BE2C (cell line): ENCODE data around the gene PRRT1B.

Experiments
- DNase-seq: peaks from one replicate; pipeline ENCODE4 v3.0.0-alpha.2; 2020
- H3K27me3 ChIP-seq: fragments of 250-450 bp; sonication (Bioruptor Pico); 2 replicates; pipeline ENCODE4 v1.5.1; 2020; ENCODE audit warnings: mild to moderate bottlenecking
- H3K36me3 ChIP-seq: fragments of 250-450 bp; sonication (Bioruptor Pico); 2 replicates; pipeline ENCODE4 v1.5.1; 2020; ENCODE audit warnings: mild to moderate bottlenecking
- H3K4me1 ChIP-seq: fragments of 250-450 bp; sonication (Bioruptor Pico); 2 replicates; pipeline ENCODE4 v1.5.1; 2020
- H3K4me3 ChIP-seq: 2 replicates; pipeline ENCODE4 v1.5.1; 2011; ENCODE audit warnings: low read depth, low read length
- H3K9me3 ChIP-seq: fragments of 250-450 bp; sonication (Bioruptor Pico); 2 replicates; pipeline ENCODE4 v1.5.1; 2020
- TF ChIP-seq, protein P1 (sequence below): IDR thresholded peaks from 2 replicates; pipeline ENCODE4 v1.5.1; 2012; ENCODE audit warnings: mild to moderate bottlenecking, low read depth, low read length

Gene PRRT1B

DNA sequence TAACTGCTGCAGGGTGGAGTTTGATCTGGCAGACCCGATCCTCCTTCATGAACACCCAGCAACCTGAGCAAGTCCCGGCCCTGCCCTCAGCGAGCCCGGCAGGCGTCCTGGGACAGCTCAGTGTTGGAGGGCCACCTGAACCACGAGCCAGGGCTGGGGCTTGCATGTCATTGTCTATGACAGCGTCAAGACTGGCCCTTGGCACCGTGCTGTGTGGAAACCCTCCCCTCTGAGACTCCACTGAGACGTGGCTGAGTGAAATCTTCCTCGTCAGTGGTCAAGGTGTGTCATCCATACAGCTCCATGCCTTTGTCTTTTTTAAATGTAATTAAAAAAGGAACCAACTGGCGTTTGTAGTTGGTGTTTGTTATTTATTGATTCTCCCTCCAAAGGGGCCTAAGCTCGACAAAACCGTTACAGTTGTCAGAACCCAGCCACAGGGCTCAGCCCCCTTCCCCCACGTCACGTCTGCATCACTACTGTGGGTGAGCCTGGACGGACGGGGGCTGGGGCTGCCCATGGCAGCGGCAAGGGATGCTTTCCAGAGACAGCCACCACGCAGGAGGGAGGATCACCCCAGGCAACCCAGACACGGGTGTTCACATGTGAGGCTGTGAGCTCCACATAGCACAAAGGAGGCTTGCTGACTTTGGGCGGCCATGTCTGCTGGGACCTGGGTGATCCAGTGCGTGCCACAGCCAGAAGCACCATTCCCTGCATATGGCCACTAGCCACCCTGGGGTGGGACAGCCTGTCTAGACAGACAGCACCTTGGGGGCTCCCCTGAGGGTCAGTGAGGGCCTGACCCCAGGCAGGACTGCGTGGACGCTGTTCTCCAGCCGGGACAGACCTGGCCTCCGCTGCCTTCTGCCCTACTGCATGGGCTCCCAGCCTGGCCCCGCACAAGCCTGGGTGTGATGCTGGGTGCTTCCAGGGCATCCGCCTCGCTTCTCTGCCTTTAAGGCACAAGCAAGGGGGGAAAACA lies 21.6 kb upstream of the PRRT1B start:
- Histone ChIP-seq H3K9me3 (no peaks in the 10 kb centered on the region), H3K4me3 (no peak overlapping the region), H3K36me3 (peaks cover 56% of the 10 kb centered on the region), H3K4me1 (no peaks in the 10 kb centered on the region), H3K27me3 (no peaks in the 10 kb centered on the region)
- TF ChIP-seq, protein P1, sequence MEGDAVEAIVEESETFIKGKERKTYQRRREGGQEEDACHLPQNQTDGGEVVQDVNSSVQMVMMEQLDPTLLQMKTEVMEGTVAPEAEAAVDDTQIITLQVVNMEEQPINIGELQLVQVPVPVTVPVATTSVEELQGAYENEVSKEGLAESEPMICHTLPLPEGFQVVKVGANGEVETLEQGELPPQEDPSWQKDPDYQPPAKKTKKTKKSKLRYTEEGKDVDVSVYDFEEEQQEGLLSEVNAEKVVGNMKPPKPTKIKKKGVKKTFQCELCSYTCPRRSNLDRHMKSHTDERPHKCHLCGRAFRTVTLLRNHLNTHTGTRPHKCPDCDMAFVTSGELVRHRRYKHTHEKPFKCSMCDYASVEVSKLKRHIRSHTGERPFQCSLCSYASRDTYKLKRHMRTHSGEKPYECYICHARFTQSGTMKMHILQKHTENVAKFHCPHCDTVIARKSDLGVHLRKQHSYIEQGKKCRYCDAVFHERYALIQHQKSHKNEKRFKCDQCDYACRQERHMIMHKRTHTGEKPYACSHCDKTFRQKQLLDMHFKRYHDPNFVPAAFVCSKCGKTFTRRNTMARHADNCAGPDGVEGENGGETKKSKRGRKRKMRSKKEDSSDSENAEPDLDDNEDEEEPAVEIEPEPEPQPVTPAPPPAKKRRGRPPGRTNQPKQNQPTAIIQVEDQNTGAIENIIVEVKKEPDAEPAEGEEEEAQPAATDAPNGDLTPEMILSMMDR: no peak
- DNase-seq: no peak

DNA sequence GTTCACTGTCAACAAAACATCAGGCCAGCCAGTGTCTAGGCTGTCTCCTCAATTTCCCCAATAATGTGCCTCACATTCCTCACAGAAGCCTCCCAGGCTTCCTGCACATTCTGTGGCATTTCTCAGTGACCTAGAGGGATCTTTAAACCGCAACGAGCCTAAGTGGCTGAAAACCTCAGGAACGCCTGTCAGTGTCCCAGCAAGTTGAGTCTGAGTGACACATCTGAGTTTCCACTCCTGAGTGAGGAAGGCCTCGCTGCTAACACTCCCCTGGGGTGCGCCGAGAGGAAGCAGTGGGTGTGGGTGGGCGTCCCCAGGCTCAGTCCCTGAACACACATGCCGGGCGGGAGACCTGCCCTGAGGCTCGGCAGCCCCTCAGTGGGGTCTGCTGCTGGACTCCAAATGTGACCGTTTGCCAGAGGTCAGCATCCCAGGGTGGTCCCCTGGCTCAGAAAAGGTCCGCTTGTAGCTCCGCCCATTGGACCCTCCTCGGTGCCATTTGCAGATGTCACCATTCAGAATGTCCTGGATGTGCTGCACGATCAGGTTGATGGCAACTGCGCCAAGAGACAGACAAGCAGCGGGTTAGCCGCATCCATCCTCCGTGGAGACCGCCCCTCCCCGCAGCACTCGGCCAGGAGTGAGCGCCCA lies 20.5 kb upstream of the PRRT1B start:
- H3K27me3 ChIP-seq: no peaks in the 10 kb centered on the region
- no peak for DNase-seq
- H3K9me3 ChIP-seq: no peaks in the 10 kb centered on the region
- no peaks in the 10 kb centered on the region for H3K4me1 ChIP-seq
- H3K4me3 ChIP-seq: no peak overlapping the region
- TF ChIP-seq, protein P1: no peak
- peaks cover 55% of the 10 kb centered on the region for H3K36me3 ChIP-seq

DNA sequence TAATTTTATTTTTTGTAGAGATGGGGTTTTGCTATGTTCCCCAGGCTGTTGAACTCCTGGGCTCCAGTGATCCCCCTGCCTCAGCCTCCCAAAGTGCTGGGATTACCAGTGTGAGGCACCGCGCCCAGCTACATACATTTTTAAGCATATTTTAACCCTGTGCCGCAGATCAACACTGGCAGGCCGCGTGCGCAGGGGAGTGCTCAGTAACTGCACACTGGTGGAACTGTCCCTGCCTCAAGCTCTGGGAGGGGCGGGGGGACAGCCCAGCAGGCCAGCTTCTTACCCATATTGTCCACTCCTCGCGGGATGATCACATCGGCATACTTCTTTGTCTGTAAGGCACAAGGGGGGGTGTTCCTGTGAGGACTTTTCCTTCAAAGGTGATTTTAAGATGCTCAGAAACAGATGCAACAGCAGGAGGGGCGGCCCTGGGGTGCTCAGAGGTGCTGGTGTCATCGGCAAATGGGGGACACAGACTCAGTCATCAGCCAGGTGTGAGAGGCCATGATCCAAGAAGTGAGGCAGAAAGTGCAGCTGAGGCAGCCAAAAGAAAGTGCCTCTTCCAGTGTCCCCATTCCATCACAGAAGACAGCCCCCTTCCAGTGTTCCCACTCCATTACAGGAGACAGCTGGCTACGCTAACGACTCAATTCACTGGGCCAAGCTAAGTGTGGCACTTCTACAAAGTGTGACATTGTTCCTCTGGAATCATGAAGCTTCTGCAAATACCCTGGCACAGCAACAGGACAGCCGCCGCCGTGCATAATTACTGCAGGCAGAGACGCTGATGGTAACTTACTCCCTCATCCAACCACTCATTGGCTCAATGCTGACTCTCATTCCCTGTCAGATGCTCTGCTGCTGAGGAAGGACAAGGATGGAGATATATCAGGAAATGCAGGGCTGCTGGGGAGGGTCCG lies 19.4 kb upstream of the PRRT1B start:
- no peak overlapping the region for H3K4me3 ChIP-seq
- no peak for DNase-seq
- peaks cover 44% of the 10 kb centered on the region for H3K36me3 ChIP-seq
- H3K4me1 ChIP-seq: no peaks in the 10 kb centered on the region
- TF ChIP-seq, protein P1: no peak
- no peaks in the 10 kb centered on the region for H3K27me3 ChIP-seq
- H3K9me3 ChIP-seq: no peaks in the 10 kb centered on the region

DNA sequence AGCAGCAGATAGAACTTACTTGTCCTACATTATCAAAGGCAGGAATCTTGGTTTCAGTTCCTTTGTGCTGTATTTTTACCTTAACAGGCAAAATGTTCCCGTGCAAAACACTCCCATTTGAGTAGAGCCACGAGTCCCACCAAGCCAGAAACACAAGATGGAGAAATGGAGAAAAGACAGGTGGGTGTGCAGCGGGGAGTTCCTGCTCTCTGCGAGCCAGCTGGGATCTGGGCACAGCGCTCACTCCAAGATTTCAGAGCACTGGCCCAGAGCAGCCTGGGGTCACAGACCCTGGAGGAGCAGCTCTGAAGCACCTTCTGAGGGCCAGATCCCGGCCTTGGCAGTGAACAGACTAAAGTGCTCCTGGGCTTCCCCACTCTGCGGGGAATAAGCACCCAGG lies 17.1 kb upstream of the PRRT1B start:
- no peaks in the 10 kb centered on the region for H3K27me3 ChIP-seq
- TF ChIP-seq, protein P1: no peak
- H3K9me3 ChIP-seq: no peaks in the 10 kb centered on the region
- no peaks in the 10 kb centered on the region for H3K4me1 ChIP-seq
- DNase-seq: no peak
- H3K36me3 ChIP-seq: peaks cover 38% of the 10 kb centered on the region
- no peak overlapping the region for H3K4me3 ChIP-seq

DNA sequence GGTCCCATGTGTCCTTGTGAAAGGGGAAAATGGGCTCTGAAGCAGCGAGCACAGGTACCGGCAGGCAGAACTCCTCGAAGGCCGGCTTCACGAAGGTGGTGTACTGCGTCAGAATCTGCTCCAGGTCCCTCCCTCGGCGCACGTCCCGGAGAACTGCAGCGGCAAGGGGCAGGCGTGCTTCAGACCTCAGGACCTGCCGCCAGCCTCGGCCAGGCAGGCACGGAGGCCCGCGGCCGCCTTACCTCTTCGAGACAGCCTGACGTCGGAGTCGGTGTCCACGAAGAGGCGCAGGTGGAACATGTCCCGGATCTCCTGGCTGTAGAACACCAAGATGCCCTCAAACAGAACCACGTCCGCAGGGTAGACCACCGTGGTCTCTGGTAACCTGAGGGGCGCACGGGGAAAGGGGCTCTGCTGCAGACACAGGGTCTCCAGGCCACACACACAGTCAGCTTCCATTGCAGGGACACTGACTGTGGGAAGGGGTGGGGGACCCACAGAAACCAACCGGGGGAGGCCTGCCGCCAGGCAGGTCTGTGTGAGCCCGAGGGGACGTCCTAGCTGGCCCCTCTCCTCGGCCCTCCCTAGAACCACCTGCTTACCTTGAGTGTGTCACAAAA lies 16.3 kb upstream of the PRRT1B start:
- H3K36me3 ChIP-seq: peaks cover 31% of the 10 kb centered on the region
- no peaks in the 10 kb centered on the region for H3K27me3 ChIP-seq
- no peaks in the 10 kb centered on the region for H3K9me3 ChIP-seq
- H3K4me1 ChIP-seq: no peaks in the 10 kb centered on the region
- no peak for DNase-seq
- no peak overlapping the region for H3K4me3 ChIP-seq
- TF ChIP-seq, protein P1: no peak
